HG02763 (cell line): ENCODE data around the gene CRACR2B.

ENCODE experiments used
- ATAC-seq: cut with Tn5 transposase; IDR thresholded peaks from one replicate; pipeline ENCODE4 v1.9.1; 2021; ENCODE audit warnings: mild to moderate bottlenecking, moderate library complexity; ENCODE audit not compliant: unreplicated experiment

Gene CRACR2B

DNA sequence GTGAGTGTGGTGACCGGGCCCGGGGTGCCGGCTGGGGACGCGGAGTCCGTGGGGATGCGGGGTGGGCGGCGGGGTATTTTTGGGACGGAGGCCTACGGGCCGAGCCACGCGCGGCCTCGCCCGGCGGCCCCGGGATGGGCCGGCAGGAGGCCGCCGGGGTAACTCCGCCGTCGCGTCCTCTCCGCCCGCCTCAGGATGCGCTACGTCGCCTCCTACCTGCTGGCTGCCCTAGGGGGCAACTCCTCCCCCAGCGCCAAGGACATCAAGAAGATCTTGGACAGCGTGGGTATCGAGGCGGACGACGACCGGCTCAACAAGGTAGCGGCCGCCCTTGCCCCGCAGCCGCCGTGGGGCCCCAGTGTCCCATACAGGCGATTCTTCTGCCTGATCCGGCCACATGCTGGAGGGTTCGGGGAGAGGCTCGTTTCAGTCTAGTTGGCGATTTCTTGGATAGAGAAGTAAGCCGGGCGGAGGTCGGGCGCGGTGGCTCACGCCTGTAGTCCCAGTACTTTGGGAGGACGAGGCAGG lies 17.6 kb upstream of the CRACR2B start:
- no peak for ATAC-seq

DNA sequence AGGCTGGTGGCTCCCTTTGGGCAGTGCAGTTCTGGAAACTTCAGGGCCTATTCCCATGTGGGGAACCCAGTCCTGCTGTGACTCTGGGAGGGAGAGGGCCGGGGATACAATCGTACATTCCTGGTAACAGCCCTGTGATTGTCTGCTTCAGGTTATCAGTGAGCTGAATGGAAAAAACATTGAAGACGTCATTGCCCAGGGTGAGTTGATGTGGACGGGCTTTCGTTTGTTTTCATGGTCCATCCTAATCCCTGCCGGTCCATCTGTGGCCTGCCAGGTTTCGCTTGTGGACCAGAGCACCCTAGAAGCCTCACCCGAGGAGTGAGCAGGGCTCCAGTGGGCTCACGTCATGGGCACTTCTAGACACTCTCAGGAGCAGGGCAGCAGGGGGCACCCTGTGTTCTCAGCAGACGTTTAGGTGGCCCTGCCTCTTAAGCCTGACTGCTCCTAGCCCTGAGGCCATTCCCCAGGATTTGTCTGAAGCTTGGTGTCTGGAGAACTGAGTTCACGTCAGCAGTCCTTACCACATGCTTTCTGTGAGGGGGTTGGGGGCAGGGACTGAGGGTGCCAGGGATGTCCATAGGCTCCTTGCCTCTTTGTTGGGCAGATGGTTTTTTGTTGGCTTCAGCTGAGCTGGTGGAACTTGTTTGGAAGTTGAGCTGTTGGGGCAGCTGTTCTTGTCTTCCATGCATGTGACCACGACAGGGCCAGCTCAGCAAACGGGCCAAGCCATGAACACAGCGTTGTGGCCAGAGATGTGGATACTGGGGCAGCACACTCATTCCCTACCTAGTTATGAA lies 16.1 kb upstream of the CRACR2B start:
- ATAC-seq, result no peak

DNA sequence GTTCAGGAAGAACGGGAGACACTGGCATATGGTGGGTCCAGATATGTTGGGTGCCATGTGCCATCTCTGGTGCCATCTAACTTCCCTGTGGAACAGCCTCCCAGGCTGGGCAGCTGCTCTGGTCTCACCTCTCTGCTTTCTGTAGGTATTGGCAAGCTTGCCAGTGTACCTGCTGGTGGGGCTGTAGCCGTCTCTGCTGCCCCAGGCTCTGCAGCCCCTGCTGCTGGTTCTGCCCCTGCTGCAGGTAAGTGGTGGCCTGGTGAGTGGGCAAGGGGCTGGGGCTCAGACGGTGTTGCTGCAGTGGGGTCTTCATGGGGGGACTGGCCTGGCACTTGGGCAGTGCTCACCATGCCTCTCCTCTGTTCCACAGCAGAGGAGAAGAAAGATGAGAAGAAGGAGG lies 15.3 kb upstream of the CRACR2B start:
- no peak for ATAC-seq

DNA sequence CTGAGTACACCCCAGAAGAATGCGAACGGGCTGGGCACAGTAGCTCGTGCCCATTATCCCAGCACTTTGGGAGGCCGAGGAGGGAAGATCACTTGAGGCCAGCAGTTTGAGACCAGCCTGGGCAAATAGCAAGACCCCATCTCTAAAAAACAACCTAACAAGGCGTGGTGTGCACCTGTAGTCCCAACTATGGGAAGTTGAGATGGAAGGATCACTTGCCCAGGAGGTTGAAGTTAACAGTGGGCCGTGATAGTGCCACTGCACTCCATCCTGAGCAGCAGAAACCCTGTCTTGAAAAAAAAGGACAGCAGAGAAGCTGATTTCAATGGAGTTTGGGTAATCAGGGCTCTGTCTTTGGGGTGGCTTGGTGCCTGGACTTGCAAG lies 14.7 kb upstream of the CRACR2B start:
- no peak for ATAC-seq

DNA sequence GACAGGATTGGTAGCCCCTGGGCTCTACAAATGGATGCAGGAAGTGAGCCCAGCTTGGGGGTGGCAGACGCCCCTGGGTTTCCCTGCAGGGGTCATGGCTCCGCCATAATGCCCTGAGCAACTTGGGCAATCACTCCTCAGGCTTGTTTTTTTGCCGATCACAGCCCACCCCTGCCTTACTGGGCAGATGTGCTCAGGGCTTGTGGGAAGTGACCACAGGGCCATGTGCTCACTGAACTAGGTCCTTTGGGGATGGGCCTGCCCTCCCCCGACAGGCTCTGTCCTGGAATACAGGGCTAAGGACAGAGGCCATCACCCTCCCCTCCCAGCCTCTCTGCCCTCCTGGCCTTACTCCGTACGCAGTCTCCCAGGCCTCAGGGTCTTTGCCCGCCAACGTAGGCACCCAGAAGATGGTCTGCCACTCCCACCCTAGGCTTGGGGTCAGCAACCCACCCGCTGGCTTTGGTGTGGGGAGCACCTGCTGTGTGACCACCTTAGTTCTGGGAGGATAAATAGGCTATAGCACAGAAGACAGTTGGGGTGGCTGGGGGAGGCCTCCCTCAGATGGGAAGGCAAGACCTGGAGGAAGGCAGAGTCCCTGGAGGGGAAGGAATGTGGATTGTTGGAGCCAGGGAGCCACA lies 14.1 kb upstream of the CRACR2B start:
- ATAC-seq, result no peak

DNA sequence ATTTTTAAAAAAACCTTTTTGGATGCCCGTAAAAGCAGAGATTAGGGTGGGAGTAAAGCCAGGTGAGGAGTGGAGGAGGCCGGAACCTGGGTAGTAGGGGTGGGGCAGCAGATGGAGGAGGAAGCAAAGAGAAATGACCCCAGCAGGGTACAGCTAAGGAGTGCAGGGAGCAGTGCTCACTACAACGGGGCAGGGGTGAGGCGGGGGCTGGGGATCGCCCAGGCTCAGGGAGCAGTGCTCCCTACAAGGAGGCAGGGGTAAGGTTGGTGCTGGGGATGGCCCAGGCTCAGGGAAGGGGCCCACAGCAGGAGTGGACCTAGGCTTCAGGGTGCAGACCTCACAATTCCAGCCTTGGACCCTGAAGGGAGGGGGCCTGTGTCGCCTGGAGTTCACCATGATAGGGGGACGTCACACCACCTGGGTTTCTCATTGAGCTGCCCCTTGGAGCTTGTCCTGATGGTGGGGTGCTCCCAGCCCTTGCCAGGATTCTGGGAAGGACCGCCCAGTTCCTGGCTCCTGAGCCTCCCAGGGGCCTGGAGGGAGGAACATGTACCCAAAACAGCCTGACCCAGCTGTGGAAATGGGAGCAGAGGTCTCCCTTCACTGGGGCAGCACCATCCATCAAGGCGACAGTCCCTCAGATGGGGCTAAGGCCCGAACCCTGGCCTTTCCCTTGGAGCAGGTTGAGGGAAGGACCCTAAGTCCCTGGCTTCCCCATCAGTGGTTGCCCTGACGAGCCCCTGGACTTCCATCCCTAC lies 11.9 kb upstream of the CRACR2B start:
- ATAC-seq, result no peak

DNA sequence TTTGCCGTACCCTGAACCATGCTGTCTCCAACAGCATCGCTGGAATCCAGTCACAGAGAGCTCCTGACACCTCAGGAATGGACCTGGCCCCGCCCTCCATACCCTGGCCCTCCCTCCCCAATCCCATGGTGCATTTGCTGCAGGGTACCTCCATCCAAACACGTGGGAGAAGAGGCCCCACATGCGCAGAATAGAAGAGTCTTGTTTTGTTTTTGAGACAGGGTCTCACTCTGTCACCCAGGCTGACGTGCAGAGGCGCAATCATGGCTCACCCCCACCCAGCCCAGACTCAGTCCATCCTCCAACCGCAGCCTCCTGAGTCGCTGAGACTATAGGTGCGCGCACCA lies 11.3 kb upstream of the CRACR2B start:
- no peak for ATAC-seq

DNA sequence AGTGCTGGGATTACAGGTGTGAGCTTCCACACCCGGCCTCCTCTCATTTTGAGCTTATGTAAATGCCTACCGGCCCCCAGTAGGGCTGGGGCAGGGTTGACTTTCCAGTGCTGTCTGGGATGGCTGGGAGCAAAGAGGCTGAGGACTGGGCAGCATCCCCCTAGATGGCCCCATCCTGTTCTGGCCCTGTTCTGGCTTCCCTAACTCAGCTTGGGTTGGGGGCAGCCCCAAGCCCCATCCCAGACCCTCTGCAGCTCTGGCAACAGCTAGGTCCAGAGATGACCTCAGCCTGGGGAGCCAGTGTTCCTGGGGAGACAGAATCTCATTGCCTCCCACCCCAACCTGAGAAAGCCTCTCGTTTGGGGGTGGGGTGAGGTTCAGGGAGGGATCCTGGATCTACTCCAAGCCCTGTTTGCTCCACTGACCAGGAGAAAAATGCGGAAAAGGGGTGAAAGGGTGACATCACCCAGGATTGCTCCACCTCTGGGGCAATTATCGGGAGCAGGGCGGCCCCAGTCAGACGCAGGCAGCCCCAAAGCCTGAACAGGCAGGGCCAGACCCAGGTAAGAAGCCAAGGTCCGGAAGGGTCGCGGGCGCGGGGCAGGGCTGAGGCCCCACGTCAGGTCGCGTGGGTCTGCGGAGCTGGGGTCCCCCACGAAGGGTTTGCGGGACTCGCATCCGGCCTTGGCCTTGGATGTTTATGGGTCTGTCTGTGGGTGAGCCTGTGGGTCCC lies 9.2 kb upstream of the CRACR2B start, which contains the start of gene PNPLA2:
Gene PNPLA2 (plus strand): TSS at position 519 of the 733 bp plus-strand sequence. CDS start 805 bp downstream, outside the sequence.
- no peak for ATAC-seq

DNA sequence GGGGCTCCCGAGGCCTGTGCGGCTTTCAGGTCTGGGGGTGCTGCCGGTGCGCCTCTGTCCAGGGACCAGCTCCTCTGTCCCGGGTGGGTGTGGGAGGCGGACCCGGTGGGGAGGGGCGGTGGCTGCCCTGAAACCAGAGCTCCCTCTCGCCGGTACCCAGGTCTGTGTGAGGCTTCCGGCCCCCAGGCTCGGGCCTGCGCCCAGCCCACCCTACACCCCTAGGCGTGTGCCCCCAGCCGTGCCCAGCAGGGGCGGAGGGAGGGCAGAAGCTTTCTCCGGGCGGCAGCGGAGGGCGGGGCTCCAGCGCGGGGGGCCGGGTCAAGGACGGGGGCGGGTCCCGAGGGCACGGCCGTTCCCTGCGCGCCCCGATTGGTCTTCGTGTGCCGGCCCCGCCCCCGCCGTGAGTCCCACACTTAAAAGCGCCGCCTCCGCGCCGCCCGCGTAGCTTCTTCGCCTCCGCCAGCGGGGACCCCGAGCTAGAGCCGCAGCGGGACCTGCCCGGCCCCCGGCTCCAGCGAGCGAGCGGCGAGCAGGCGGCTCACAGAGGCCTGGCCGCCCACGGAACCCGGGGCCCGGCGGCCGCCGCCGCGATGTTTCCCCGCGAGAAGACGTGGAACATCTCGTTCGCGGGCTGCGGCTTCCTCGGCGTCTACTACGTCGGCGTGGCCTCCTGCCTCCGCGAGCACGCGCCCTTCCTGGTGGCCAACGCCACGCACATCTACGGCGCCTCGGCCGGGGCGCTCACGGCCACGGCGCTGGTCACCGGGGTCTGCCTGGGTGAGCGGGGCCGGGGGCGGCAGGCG lies 8.4 kb upstream of the CRACR2B start:
- peak; percentile 63 for ATAC-seq

DNA sequence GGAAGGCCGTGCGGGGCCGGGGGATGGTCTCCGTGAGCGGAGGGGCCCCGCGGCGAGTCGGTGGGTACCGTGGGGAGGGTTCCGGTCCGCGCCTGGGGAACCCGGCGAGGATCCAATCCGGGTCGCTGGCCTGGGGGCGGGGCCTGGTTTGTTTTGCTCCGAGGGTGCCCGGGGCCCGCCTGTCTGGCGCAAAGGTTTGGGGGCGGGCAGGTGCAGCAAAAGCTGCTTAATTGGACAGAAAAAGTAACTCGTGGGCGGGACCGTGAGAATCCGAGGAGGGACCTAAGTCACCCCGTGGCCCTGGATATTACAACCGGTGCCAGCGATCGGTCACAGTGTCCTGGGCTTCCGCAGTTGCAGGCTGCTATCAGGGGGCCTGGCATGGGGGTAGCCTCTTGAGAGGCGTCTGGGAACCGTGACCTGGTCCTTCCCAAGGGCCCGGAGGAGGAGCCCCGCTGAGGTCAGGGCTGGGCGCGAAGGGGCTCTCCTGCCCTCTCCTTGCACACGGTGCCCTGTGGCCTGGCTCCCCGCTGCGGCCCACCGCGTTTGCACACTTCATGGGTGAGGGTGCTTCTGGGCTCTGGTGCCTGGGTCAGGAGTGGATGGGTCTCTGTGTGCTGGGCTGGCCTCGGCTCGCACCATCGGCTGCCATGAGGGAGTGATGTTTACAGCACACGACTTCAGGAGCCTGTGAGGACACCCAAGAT lies 7.6 kb upstream of the CRACR2B start:
- peak; percentile 52 for ATAC-seq

DNA sequence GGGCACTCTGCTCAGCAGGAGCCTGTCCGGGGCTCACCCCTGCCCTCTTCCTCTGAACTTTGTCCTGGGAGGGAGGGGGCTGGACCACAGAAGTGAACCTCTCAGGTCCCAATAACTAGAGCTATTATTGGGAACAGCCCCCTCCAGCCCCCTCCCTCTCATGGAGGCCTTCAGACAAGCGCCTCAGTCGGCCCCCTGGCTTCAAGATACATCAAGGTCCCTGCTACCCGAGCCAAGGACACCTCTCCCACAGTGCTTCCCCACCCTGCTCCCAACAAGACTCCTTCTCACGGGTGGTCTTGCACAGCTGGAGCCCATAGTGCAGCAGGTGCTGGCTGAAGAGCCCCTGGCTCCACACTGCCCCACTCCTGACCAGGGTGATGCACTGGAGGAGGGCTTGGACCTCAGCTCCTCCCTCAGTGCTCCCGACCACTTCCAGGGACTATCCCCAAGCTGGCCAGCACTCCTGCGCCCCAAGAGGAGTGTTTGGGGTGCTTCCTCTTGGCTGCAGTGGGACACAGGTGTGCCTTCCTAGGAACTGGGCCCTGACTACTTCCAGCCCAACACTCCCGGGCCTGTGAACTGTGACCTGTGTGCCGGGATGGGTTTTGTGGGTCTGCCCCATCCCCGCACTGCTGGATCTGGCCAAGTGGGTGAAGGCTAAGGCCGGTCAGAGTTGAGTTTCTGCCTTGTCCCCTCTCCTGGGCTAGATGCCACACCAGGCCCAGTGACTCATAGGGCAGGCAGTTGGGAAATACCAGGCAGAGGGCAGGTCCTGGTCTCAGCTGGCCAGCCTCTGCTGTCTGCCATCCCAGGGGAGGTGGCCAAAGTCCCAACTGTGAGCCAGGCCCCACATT lies 6.8 kb upstream of the CRACR2B start:
- no peak for ATAC-seq

DNA sequence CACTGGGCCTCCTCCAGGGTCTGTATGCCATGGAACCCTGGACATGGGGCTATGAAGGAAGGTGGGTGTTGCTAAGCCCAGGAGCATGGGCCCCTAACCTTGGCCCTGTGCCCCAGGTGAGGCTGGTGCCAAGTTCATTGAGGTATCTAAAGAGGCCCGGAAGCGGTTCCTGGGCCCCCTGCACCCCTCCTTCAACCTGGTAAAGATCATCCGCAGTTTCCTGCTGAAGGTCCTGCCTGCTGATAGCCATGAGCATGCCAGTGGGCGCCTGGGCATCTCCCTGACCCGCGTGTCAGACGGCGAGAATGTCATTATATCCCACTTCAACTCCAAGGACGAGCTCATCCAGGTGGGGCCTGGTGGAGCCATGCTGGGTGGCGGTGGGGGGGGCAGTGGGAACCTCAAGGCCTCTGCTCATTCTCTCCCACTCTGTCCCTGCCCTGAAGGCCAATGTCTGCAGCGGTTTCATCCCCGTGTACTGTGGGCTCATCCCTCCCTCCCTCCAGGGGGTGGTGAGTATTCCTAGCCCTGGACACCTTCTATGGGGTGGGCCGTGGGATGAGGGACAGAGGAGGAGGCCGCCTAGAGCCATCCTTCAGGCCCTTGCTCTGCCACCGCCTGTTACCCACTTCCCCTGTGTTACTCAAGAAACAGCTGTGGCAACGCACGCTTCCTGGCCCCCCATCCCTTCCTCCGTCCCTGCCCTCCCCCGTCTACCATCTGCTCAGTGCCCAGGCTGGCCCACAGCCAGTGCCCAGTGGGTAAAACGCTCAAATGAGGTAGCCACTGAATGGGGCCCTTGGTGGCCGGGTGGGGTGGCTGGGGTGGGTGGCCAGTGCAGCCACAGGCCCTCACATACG lies 6.0 kb upstream of the CRACR2B start:
- ATAC-seq, result no peak

DNA sequence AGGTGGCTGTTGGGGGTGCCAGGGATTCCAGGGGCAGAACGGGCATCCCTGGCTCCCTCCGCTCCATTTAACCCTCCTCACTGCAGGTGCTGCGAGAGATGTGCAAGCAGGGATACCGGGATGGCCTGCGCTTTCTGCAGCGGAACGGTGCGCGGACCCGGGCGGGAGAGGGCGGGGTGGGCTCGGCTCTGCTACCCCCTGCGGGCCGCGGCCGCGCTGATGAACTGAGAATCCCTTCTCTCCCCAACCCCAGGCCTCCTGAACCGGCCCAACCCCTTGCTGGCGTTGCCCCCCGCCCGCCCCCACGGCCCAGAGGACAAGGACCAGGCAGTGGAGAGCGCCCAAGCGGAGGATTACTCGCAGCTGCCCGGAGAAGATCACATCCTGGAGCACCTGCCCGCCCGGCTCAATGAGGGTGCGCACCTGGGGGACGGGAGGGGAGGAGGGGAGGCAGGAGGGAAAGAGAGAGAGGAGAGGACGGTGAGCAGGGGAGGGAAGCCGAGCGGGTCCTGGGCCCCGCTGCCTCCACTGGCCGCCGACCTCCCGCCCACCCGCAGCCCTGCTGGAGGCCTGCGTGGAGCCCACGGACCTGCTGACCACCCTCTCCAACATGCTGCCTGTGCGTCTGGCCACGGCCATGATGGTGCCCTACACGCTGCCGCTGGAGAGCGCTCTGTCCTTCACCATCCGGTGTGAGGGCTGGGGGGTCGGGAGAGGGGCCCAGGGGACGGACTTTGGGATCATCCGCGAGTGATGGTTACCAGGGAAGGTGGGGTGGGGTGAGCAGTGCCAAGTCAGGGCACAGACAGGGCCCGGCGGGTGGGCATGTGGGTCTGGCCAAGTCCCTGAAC lies 4.1 kb upstream of the CRACR2B start:
- no peak for ATAC-seq

DNA sequence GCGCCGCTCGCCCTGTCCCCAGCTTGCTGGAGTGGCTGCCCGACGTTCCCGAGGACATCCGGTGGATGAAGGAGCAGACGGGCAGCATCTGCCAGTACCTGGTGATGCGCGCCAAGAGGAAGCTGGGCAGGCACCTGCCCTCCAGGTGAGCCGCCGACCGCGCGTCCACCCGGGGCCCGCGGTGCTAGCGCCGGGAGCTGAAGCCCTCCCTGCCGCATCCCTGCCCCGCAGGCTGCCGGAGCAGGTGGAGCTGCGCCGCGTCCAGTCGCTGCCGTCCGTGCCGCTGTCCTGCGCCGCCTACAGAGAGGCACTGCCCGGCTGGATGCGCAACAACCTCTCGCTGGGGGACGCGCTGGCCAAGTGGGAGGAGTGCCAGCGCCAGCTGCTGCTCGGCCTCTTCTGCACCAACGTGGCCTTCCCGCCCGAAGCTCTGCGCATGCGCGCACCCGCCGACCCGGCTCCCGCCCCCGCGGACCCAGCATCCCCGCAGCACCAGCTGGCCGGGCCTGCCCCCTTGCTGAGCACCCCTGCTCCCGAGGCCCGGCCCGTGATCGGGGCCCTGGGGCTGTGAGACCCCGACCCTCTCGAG lies 3.3 kb upstream of the CRACR2B start:
- ATAC-seq, result no peak

DNA sequence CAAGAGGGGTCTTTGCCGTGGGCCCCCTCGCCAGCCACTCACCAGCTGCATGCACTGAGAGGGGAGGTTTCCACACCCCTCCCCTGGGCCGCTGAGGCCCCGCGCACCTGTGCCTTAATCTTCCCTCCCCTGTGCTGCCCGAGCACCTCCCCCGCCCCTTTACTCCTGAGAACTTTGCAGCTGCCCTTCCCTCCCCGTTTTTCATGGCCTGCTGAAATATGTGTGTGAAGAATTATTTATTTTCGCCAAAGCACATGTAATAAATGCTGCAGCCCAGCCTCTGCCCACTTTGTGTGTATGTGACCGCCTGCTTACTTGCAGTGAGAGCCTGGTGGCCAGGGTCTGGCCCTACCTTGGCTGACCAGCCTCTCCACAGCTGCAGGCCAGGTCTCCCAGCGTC lies 2.8 kb upstream of the CRACR2B start:
- no peak for ATAC-seq
